ENCODE measurements around the gene FBF1. TPM values are rescaled to one million over a fixed set of nuclear protein-coding genes. Genes with fewer than 3 reads are reported as not detected.
"Not testable (repeated sequence)": the region's sequence is repeated elsewhere in the genome, so short reads cannot be mapped to it uniquely, and the experiment has no call there.

The FBF1 gene
- total RNA-seq, 2 experiments from 2014 or later, result 13.2 to 16.2 TPM

DNA sequence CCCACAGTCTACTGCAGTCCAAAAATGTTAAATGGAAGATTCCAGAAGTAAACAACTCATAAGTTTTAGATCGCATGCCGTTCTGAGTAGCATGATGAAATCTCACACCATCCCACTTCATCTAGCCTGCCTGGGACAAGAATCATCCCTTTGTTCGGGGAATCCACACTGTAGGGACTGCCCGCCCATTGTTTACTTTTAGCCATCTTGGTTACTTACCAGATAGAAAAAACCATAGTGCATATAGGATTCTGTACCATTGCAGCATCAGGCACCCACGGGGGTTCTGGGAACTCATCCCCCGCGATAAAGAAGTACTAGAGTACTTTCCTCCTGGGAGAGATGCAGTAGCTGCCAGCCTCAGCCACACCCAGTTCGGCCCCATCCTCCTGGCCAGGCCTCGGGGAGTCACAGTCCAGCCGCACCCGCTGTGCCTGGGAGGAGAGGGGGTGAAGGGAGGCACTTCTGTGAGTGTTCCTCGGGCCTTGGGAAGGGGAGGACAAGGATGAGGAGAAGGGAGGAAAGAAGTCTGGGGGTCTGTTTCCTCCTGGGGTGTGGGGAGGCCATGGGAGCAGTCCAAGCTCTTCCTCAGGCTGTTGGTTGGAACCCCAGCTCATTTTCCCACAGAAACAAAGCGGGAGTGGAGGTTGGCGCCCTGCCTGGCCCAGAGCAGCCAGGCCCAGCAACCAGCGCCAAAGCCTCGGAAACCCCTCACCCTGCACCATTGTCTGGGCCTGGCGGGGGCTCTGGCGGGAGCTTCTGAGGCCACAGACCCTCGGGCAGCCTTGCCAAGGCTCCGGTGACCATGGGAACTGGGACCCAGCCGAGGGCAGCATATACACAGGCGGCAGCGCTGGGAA, 71.3 kb downstream of the FBF1 start:
- TF ChIP-seq, protein P1, sequence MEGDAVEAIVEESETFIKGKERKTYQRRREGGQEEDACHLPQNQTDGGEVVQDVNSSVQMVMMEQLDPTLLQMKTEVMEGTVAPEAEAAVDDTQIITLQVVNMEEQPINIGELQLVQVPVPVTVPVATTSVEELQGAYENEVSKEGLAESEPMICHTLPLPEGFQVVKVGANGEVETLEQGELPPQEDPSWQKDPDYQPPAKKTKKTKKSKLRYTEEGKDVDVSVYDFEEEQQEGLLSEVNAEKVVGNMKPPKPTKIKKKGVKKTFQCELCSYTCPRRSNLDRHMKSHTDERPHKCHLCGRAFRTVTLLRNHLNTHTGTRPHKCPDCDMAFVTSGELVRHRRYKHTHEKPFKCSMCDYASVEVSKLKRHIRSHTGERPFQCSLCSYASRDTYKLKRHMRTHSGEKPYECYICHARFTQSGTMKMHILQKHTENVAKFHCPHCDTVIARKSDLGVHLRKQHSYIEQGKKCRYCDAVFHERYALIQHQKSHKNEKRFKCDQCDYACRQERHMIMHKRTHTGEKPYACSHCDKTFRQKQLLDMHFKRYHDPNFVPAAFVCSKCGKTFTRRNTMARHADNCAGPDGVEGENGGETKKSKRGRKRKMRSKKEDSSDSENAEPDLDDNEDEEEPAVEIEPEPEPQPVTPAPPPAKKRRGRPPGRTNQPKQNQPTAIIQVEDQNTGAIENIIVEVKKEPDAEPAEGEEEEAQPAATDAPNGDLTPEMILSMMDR (IDR thresholded peaks at IDR 0.05), result no peak
- H3K36me3 Mint-ChIP-seq (ENCODE audit: low read depth), result no peaks in the 10 kb centered on the region
- H3K4me1 Mint-ChIP-seq (ENCODE audit: low read depth), result peaks cover 22% of the 10 kb centered on the region
- ATAC-seq (no peak), DNase-seq (no peak)
- no peaks in the 10 kb centered on the region for H3K9me3 Mint-ChIP-seq
- H3K27ac Mint-ChIP-seq, result no peak overlapping the region
- intact Hi-C loops (cut with micrococcal nuclease), result no loop called here
- H3K4me3 Mint-ChIP-seq, result no peak overlapping the region
- H3K27me3 Mint-ChIP-seq, result no peaks in the 10 kb centered on the region
- ChIA-PET POLR2A (interaction anchor here (1.3 kb wide), 1 partner anchor 10 kb away, joined by 3 read pairs; no protein-coding TSS in a partner anchor), CTCF (interaction anchor here (1.0 to 9.5 kb wide), 2 partner anchors 9 kb away, joined by 6 to 107 read pairs; partner anchors contain the start of gene TRIM47)

DNA sequence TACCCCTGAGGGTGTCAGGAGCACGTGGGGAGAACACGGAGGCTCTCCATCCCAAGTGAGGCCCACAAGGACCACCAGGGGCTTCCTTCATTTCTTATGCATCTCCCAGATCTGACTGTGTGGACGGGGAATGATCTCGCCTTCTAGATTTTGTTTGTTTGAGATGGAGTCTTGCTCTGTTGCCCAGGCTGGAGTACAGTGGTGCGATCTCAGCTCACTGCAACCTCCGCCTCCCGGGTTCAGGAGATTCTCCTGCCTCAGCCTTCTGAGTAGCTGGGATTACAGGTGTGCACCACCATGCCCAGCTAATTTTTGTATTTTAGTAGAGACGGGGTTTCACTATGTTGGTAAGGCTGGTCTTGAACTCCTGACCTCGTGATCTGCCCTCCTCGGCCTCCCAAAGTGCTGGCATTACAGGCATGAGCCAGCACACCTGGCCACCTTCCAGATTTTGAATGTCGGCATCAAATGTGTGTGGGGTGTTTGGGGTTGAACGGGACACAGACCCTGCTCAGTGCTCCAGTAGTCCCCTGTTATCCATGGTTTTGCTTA, 72.0 kb downstream of the FBF1 start:
- H3K4me3 Mint-ChIP-seq; H3K27me3 Mint-ChIP-seq; DNase-seq; intact Hi-C loops (cut with micrococcal nuclease); ATAC-seq; H3K36me3 Mint-ChIP-seq (ENCODE audit: low read depth); H3K27ac Mint-ChIP-seq; POLR2A ChIA-PET; H3K9me3 Mint-ChIP-seq: not testable (repeated sequence)
- CTCF ChIA-PET, result interaction anchor here (1.0 to 9.5 kb wide), 4 partner anchors 8 to 105 kb away, joined by 3 to 107 read pairs (median 6); no protein-coding TSS in a partner anchor
- peaks cover 27% of the 10 kb centered on the region for H3K4me1 Mint-ChIP-seq (ENCODE audit: low read depth)

DNA sequence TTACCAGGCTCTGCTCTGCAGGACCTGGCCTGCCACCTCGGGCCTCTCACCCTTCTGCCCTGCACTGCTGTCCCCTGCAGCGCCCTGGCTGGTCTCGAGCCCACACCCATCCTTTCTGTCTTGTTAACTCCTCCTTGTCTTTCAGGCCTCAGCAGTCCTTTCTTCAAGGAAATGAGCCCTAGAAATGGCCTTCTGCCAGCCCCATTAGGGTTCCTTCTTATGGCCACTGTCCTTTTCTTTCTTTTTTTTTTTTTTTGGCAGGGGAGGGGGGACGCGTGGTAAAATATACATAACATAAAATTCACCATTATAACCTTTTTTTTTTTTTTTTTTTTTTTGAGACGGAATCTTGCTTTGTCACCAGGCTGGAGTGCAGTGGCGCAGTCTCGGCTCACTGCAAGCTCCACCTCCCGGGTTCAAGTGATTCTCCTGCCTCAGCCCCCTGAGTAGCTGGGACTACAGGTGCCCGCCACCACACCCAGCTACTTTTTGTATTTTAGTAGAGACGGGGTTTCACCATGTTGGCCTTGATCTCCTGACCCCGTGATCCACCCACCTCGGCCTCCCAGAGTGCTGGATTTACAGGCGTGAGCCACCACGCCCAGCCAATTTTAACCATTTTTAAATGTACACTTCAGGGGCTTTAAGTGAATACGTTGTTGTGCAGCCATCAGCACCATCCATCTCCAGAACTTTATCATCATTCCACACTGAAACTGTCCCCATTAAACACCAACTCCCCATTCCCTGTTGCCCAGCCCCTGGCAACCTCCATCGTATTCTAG, 75.2 kb downstream of the FBF1 start:
- H3K36me3 Mint-ChIP-seq (ENCODE audit: low read depth); DNase-seq; H3K4me3 Mint-ChIP-seq; ATAC-seq; H3K27me3 Mint-ChIP-seq; intact Hi-C loops (cut with micrococcal nuclease); H3K9me3 Mint-ChIP-seq: not testable (repeated sequence)
- Mint-ChIP-seq H3K27ac (peak overlapping the region; percentile 78), H3K4me1 (ENCODE audit: low read depth) (peaks cover 17% of the 10 kb centered on the region)
- CTCF ChIA-PET, result interaction anchor here (1.1 to 3.8 kb wide), 5 partner anchors 8 to 79 kb away, joined by 3 to 11 read pairs (median 3); partner anchors contain the start of gene WBP2
- POLR2A ChIA-PET, result interaction anchor here (0.7 to 1.8 kb wide), 3 partner anchors 9 to 87 kb away, joined by 3 to 16 read pairs (median 8); partner anchors contain the start of gene WBP2

DNA sequence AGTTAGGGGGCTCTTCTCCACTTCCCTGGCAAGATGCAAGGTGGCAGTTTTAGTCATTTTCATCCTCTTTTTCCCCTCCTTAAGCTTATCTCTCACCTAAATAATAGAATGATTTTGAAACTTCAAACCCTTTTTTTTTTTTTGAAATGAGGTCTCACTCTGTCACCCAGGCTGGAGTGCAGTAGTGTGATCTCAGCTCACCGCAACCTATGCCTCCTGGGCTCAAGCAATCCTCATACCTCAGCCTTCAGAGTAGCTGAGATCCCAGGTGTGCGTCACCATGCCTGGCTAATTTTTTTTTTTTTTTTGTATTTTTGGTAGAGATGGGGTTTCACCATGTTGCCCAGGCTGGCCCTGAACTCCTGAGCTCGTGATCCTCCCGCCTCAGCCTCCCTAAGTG, 76.0 kb downstream of the FBF1 start:
- Mint-ChIP-seq H3K27ac (peak overlapping the region; percentile 78), H3K4me1 (ENCODE audit: low read depth) (peaks cover 17% of the 10 kb centered on the region)
- H3K27me3 Mint-ChIP-seq; intact Hi-C loops (cut with micrococcal nuclease); H3K4me3 Mint-ChIP-seq; H3K9me3 Mint-ChIP-seq; H3K36me3 Mint-ChIP-seq (ENCODE audit: low read depth): not testable (repeated sequence)
- POLR2A ChIA-PET, result interaction anchor here (0.7 to 1.8 kb wide), 3 partner anchors 9 to 86 kb away, joined by 3 to 16 read pairs (median 8); partner anchors contain the start of gene WBP2
- ATAC-seq, result peak; percentile 60
- peak; percentile 35 for DNase-seq
- CTCF ChIA-PET, result interaction anchor here (0.9 to 3.8 kb wide), 7 partner anchors 9 to 141 kb away, joined by 3 to 11 read pairs (median 3); partner anchors contain the start of gene WBP2

DNA sequence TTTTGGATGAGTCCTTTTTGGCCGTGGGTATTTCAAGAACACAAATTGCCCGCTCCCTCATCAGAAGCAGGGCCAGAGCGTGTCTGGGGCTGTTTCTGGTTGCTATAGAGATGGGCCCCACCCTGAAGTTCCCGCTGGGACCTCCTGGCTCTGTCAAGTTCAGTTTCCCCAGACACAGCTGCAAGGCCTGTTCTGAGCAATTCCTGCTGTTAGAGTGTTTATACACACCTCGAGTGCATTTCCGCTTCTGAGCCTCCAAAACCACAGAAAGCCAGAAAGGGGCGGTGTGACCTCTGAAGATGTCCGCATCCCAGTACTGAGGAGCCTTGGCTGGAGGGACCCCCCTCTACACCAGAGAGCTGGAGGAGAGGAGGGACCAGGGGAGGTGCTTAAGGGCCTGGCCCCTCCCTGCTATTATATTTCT, 76.4 kb downstream of the FBF1 start:
- Mint-ChIP-seq H3K4me3 (no peak overlapping the region), H3K27ac (peak overlapping the region; percentile 78), H3K27me3 (no peaks in the 10 kb centered on the region), H3K9me3 (no peaks in the 10 kb centered on the region), H3K4me1 (ENCODE audit: low read depth) (peaks cover 17% of the 10 kb centered on the region), H3K36me3 (ENCODE audit: low read depth) (no peaks in the 10 kb centered on the region)
- CTCF ChIA-PET, result interaction anchor here (0.9 to 4.6 kb wide), 8 partner anchors 9 to 141 kb away, joined by 3 to 47 read pairs (median 4); partner anchors contain the start of genes UNC13D and WBP2
- DNase-seq (peak; percentile 71), ATAC-seq (peak; percentile 78)
- intact Hi-C loops (cut with micrococcal nuclease), result no loop called here
- TF ChIP-seq, protein P1 (IDR thresholded peaks at IDR 0.05), result no peak
- POLR2A ChIA-PET, result interaction anchor here (0.7 to 1.8 kb wide), 3 partner anchors 9 to 85 kb away, joined by 3 to 16 read pairs (median 8); partner anchors contain the start of gene WBP2

Data from activated CD8-positive, alpha-beta T cell treated with anti-CD3 and anti-CD28 coated beads for 36 hours (primary cell).